ENCODE measurements around the gene ESR2.

DNA sequence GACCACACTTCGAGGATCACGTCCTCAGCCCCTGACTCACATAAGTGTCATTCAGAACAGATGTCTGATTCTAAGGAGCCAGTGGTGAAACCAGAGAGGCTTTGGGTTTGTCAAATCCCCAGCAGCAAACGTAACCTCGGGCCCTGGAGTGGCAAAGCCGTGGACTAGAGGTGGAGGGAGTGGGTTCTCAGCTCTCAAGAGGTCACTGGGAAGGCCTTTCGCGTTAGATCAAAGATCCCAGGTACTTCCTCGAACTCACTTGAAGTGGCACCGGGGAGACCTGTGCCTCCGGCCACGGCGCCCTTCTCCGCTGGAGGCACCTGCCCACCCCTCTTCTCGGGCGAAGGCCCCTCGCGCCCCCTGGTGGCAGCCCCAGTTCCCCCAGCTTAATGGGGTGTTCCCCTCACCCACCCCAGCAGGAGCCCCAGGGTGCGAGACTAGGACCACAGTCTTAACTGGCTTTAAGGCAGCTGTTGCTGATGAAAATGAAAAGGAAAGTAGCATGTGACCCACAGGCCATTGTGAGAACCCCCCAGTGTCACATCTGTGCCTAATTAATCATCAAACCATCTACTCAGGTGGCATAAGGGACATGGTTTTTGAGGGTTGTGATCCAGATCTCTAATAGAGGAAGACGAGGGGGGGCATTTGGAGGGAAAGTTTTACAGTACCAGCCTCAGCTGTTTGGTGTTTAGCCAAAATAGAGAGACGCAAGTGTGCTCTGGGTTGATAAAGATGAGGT lies 672 bp upstream of the ESR2 start:
- peak in 2 of 3 donors; percentile 38 to 45 for TF ChIP-seq CTCF (IDR thresholded peaks at IDR 0.05)
- TF ChIP-seq POLR2A (IDR thresholded peaks at IDR 0.05): no peak
- no peak for TF ChIP-seq POLR2AphosphoS5 (IDR thresholded peaks at IDR 0.05)

Data from breast epithelium (tissue), 3 donors.